HG02870 (cell line): Measurements from ENCODE around the gene SDCBP2.

Experiments used
- ATAC-seq: cut with Tn5 transposase; IDR thresholded peaks from one replicate; pipeline ENCODE4 v1.9.1; 2021; ENCODE audit warnings: mild to moderate bottlenecking, moderate library complexity; ENCODE audit not compliant: unreplicated experiment

Gene SDCBP2

DNA sequence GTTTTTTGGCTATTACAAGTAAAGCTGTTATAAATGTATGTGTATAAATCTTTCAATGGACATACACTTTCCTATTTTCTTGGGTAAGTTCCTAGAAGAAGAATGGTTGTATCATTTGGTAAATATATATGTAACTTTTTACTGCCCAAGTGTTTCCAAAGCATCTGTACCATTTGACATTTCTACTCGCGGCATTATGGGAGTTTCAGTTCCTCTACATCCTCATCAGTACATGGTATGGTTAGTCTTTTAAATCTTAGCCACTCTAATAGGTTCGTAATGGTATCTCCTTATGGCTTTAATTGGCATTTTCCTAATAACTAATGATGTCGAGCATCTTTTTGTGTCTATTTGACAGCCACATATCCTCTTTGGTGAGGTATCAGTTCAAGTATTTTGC is 49.9 kb downstream of the SDCBP2 start:
- no peak for ATAC-seq

GRCh38 chr20:1277529-1278322 is 51.2 kb downstream of the SDCBP2 start:
- ATAC-seq = no peak

GRCh38 chr20:1275919-1276318 is 53.0 kb downstream of the SDCBP2 start:
- ATAC-seq = no peak

- no peak for ATAC-seq
Measured at GRCh38 chr20:1274485-1275311, 54.2 kb downstream of the SDCBP2 start.

- ATAC-seq = no peak
Measured at GRCh38 chr20:1273366-1273765, 55.6 kb downstream of the SDCBP2 start.

DNA sequence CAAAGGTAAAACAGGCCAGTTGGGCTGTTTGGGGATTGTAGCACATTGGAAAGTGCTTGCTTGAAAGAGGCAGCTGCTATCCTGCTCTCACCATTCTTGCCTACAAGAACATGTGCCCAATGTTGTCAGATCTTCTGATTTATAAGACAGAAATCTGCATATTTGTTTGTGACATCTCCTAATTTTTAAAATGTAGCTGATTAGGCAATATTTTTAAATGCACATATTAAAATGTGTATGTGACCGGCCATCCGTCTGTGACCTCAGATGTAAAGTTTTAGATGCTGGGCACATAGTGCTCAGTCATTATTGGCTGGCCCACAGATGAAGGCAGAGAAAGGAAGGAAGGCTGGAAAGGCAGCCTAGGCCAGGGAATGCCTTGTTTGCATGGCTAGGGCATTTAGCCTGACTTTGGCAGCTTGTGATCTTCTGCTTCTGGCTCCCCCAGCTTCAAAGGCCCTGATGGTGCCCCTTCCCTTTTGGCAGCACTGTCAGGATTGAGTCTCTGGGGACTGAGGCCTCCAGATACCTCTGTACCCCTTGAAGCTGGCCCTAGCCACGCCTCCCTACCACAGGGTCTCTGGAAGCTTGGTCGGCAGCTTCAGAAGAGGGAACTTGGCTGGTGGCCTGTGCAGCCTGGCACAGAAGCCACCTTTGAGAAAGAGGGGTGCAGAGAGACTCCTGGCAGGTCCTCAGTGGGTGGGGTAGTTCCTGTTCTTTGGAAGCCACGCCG is 56.4 kb downstream of the SDCBP2 start:
- ATAC-seq = no peak

DNA sequence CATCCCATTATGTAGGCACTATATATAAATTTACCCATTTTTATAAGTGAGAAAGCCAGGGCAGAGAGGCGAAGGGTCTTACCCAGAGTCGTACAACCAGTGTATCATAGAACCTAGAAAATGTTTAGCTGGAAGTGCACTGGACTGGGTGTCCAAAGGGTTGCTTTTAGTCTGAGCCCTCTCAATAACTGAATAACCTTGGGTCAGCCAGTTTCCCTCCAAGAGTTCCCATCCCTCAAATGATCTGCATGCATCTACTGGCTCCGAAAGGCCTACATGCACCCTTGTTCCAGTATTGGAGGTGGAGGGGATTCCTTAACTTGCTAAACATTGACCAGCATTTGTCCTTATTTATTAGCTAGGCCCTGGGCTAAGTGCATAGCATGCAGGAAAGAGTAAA is 59.1 kb downstream of the SDCBP2 start:
- ATAC-seq = no peak

DNA sequence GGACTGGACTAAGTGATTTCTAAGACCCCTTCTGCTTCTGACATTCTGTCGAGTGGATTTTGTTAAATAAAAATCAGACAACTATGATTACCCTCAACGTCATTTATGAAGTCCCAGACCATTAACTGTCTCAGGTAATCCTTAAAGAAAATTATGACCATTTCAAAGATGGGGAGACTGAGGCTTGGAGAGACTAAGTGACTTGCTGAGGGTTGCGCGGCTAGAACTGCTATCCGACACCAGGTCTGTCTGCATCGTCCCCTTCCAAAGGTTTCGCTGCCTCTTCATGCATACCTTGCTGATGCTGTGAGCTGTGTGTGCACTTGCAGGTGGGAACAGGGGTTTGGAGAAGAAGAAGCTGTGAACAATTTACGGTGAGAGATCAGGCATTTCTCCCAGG is 59.7 kb downstream of the SDCBP2 start:
- no peak for ATAC-seq

DNA sequence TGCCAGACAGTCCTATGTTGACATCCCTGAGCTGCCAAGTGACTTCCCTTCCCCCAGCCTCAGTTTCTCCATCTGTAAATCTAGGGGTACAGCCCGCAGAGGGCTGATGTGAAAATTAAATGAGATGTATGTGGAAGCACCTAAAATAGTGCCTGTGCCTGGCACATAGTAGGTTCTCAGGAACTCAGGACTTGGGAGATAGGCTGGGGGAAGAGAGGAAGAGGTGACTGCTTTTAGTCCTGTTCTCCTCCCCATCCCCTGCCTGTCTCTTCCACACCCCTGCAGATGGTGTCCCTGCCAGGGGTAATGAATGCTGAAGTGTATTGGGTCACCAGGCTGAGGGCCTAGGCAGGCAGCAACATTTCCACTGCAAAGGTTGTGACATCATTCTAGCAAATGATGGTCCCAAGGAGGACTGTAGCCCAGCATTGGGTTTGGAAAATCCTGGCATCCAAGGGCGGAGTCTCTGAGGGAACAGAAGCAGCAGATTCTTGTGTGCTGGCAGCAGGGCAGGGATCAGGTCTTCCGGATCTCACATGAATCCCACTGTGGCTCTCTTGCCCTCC is 61.0 kb downstream of the SDCBP2 start:
- ATAC-seq = no peak

DNA sequence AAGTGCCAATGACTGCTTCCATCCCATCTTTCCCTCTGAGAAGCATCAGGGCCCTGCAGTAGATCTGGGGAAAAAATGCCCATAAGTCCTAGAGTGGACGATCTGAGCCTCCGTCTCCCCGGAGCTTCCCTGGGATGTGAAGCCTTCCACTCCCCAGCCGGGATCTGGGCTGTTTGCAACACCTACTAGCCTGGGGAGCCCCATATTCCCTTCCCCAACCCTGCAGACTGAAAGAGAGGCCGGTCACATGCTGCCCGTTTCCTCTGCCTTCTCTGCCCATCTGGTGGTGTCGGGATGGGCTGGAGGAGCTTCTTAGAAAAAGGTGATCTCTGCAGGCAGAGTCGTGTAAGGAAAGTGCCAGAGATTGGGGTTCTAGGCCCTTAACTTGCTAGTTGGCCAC is 61.8 kb downstream of the SDCBP2 start:
- no peak for ATAC-seq

GRCh38 chr20:1266167-1266973 is 62.6 kb downstream of the SDCBP2 start, which contains the start of gene SNPH:
SNPH (plus strand) TSS chr20:1266294; CDS start chr20:1296240, 29,946 bp downstream.
- peak; percentile 87 for ATAC-seq

GRCh38 chr20:1265916-1266166 is 63.1 kb downstream of the SDCBP2 start:
- no peak for ATAC-seq

- ATAC-seq = no peak
Measured at GRCh38 chr20:1265226-1265915, 63.6 kb downstream of the SDCBP2 start.

GRCh38 chr20:1264727-1265126 is 64.2 kb downstream of the SDCBP2 start:
- ATAC-seq = no peak

DNA sequence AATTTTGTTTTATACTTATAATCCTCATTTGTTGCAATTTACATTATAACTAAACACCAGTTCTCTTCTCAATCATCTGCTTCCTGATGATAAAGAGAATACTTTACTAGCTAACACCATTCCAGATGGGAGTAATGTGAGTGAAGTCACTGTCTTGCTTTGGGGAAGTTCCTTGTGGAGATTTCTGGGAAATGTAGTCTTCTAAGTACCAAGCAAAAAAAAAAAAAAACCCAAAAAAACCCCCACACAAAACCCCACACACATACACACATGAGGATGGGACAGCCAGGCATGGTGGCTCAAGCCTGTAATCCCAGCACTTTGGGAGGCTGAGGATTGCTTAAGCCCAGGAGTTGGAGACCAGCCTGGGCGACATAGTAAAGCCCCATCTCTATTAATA is 65.1 kb downstream of the SDCBP2 start:
- no peak for ATAC-seq
